GM18858 (cell line): Measurements from ENCODE around the gene MFSD1.

Experiments
- ATAC-seq: cut with Tn5 transposase; IDR thresholded peaks from one replicate; pipeline ENCODE4 v1.9.1; 2021; ENCODE audit not compliant: unreplicated experiment

The MFSD1 gene

DNA sequence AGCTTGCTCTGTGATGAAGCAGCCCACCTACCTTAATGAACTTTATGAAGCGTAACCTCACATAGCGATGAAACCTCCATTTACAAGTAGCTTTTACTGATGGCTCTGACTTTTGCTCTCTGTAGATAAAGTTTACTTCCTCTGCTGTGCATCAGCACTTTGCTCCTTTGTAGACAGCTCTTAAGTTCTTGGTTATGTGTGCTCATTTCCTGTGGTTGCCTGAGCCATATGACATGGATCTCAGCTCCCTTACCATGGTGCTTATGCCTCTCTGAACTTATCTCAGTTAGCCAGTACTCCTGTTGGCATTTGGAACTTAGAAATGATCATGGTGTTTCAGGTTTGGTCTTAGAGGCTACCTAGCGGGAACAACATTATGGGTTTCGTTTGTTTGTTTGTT is 7.8 kb downstream of the MFSD1 start:
- ATAC-seq, result no peak

DNA sequence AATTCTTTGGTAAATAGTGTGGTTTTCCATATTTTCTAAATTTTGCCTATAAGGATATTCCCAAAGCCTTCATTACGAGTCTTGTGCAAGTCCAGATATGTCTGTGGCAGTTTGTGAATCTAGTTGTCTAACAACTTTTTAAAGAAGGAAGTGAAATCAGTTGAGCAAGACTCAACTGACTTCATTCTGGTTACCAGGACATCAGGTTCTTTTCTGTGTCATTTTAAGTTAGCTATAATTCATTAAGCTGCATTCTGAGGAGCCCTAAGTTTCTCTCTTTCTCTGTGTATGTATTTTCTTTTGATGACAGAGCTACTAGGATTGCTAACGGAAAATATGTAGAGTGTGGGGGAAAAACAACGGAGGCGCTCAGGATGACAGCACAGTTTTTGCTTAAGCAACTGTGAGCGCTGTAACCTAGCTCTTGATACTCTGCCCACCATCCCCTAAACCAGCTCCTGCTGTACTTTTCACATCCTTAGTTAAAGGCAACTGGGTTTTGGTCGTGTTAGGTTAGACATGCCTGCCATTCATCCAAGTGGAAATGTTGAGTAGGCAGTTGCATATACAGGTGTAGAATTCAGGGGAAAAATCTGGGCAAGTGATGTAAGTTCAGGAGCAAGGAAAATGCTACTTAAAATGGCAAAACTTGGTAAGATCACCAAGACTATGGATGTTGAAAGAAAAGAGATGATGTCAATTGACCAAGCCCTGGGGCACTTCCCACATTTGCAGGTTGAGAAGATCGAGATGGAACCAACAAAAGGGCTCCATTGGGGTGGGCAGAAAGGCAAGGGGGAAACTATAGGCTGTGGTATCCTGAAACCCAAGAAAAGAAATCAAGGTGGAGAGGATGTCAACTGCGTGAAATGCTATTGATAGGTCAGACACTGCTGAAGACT is 9.2 kb downstream of the MFSD1 start:
- no peak for ATAC-seq

DNA sequence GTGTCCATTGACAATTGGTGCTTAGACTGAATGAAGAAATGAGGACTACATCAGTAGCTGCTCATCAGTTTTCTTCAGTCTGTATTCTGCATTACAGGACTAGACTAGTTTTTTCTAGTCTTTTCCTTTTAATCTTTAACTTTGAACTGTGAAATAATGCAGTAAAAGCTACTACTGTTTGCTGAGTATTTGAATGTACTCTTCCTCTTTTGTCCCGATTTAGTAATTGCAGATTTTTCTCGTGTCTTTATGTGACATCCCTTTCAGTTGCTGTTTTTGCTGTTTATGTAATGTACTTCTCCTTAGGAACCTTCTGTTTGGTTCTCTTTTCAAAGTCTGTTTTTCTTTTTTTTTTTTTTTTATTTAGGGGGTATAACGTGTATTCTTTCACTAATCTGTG is 17.4 kb downstream of the MFSD1 start:
- no peak for ATAC-seq

DNA sequence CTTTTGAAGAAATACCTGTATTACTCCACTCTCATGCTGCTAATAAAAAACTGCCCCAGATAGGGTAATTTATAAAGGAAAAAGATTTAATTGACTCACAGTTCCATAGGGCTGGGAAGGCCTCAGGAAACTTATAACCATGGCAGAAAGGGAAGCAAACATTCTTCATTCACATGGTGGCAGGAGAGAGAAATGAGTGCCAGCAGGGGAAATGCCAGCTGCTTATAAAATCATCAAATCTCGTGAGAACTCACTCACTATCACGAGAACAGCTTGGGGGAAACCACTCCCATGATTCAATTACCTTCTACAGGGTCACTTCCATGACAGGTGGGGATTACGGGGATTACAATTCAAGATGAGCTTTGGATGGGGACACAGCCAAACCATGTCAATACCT is 18.7 kb downstream of the MFSD1 start:
- ATAC-seq, result no peak

DNA sequence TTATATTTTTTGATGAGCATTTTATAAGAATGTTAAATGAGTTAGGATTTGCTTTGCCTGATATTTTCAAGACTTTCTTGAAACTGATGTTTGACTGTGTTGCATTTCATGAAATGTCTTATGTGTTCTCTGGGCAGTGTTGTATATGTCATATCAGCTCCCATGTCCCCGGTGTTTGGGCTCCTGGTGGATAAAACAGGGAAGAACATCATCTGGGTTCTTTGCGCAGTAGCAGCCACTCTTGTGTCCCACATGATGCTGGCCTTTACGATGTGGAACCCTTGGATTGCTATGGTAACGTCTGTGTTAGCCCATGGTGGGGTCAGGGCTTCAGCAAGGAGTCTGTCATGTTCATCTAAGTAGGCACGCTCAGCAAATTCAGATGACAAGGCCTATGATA is 20.0 kb downstream of the MFSD1 start:
- no peak for ATAC-seq

DNA sequence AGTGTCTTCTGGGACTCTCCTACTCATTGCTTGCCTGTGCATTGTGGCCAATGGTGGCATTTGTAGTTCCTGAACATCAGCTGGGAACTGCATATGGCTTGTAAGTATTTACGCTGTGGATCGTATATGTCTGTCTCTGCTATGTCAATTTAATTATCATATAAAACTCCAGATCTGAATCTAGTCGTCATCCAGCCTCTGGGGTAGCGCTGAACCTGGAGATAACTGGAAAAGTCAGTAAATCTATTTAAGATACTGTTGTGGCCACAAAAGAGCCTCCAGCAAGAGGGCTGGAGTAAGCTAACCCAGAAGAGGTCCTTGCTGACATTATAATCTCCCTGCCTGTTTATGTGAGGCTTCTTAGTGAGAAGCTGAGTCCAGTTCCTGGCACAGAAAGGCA is 21.6 kb downstream of the MFSD1 start:
- ATAC-seq, result no peak

DNA sequence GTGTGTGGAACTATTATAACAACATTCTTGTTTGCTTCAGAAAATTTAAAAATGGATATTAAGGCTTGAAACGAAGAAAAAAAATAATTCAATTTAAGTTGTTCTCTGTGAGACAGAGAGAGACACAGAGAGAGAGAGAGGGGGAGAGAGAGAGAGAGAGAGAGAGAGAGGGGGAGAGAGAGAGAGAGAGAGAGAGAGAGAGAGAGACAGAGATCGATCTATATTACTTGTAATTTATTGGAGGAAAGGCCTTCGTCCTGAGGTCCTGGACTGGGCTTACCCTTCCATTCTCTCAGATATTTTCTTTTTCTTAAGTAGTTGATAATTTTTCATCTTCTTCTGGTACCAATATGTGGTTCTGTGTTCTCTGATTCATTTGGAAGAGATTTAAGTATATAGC is 25.9 kb downstream of the MFSD1 start:
- ATAC-seq, result no peak

DNA sequence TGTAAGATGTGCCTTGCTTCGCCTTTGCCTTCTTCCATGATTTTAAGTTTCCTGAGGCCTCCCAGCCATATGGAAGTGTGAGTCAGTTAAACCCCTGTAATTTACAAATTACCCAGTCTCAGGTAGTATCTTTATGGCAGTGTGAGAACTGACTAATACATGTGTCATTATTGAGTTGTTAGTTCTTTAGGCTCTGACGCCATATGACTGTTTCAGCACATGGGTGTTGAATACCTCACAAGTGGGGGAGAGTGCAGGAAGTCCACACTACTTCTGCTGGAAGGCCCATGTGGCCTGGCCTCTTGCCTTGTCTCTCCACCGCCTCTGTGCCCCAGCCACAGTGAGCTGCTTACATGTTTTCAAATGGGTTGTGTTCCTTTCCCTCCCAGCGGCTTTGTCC is 28.5 kb downstream of the MFSD1 start:
- ATAC-seq, result no peak

DNA sequence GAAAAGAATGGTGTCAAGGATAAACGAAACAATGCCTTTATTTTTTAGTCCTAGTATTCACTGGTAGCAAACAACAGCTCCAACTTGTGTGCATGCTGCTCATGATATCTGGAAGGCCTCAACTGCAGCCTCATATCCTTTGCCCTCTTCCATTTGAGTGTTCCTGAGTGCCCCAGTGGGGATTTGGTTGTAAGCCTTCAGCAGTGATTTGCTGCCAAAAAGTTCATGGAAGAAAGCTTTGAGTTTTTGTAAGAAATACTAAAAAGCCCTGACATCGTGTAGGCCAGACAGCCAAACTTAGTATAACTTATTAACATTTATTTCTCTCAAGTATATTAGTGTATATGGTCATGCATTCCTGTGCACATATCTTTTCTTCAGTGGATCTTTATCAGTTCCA is 30.0 kb downstream of the MFSD1 start:
- ATAC-seq, result no peak

DNA sequence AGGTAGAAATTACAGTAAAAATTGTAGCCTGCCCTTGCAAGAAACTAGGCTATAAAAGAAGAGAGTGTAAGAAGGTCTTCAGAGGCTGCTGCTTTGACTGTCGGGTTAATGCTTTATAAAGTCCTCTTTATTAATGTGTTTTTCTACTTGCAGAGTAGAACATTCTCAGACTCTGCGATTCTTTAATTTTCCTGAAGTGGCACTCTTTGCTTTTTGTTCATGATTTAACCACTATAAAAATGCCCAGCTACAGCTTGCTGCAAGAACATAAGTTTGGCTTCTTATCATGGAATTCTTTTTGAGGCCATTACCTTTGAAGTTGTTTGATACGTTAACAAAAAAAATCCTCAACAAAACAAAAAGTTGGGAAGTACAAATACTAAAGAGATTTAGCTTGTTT is 33.8 kb downstream of the MFSD1 start:
- ATAC-seq, result no peak

DNA sequence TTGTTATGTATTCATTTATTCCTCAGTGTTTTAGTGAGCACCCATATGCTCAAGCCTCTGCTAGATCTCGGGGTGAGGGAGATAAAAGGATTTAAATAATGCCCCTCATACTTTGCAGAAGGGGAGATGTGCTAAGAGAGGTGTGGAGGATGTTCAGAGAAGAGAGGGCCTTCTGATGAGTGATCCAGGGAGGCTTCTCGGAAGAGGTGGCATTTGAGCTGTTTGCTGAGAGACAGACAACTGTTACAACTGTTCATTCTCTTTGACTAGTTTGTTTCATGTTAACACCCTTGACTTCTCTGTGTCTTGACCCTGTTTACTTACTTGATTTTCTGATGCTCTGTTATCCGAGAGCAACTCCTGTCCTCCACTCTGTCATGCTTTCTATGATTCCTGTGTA is 34.5 kb downstream of the MFSD1 start:
- no peak for ATAC-seq

DNA sequence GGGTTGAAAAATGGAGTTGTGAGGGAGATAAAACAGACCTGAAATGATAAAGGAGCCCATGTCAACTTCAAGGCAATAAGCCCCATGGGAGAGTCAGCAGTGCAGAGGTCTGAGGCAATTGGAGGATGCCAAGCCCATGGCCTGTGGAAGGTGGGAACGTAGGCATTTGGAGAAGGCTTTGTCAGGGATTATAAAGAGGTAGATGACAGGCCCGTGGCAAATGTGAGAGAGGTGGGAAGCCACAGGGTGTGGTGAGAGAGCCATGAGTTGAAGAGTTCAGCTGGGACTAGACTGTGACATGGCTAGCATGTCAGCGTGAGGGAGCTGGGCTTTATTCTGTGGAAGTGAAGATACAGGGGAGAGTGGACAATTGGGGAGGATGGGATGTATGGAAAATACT is 35.4 kb downstream of the MFSD1 start:
- no peak for ATAC-seq

DNA sequence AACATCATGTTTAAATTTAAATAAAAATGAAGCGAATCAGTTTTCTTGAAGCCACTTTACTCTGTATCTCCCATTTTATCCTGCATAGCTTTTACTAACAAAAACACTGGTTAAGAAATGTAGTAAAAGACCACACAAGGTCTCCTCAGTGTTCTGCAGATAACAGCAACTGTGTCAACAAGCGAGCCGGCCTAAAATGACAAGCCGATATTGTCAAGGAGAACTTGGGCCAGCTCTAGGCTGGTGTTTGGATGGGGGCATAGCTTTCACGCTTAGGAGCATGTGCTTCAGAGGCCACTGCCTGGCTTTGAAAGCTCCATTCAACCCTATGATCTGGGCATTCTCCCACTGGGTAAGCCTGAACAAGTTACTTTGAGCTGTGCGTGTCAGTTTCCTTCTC is 38.1 kb downstream of the MFSD1 start:
- ATAC-seq, result no peak

DNA sequence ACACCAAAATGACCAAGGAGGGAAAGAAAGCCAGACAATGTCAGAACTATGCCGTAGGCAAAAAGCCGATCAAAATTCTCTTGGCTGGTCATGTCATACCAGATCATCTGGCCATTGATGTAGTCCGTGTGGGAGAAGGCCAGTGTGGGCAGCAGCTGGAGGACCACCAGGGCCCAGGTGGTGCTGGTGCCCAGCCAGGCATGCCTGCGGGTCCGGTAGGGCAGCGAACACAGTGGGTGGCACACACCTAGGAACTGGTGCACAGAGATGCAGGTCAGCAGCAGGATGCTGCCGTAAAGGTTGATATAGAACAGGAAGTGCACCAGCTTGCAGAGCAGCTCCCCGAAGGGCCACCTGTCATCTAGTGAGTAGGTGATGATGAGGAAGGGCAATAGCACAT is 39.5 kb downstream of the MFSD1 start:
- ATAC-seq, result no peak

DNA sequence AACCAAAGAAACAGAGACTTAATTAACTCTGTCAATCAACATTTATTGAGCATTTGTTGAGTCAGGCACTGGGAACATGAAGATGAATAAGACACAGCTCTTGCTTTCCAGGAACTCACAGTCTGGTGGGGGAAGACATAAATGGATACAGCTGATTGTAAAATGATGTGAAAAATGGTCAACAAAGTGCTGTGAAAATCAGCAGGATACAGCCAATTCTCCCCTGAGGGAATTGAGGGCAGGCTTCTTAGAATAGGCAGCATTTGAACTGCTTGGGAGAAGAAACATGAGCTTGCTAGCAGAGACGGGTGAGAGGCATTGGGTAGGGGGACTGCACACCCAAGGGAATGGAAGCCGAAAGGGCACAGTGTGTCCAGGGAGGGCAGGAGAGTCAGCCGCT is 41.1 kb downstream of the MFSD1 start:
- no peak for ATAC-seq

DNA sequence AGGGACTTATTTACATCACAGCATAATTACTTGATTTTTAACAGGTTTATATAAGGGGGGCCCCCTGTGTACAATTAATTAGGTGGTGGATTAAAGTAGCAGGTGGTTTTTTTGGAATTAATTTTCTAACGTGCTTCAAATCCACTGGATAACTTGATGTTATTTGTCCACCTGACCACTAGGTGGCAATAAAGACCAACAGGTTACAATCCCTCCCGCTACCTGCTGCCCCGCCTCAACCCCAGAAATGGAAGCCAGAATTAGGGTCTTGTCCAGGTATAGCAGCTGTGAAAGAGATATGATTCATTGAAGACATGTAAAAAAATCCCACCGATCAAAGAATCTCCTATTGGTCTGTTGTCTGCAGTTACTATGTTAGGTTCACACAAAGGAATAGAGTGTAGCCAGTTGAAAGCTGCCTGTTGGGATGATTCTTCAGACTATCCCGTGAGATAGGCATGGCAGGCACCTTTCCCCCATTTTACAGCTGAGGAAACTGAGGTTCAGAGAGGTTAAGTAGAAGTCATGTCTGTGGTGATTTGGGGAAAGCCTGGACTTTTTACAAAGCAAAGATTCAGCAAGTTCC is 44.0 kb downstream of the MFSD1 start:
- peak; percentile 41 for ATAC-seq

DNA sequence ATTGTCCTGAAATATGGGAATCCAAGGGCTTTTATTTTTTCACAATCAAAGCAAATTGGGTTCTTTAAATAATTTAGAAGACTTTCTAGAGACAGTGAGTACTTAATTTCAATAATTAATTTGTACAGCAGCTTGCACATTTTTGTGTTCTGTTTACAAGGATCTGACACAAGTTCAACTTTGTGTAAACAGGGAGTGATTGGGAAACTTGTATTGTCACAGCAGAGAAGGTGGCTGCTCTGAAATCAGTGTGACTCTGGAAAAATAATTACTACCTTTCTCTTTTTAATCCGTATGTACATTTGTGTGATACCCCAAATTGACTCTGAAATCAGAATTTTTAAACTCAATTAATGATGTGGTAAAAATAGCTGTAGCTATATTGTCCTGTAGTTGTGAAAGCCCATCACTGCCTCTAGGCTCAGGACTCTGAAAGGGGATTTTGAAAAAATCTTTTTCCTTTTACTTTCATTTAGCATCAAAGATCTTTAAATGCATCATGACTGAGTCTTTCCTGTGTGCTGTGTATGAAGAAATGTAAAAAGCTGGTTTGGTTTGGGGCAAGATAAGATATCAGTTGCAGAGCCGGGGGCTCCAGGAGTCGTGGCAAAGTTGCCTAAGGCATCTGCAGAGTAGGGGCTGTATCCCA is 45.1 kb downstream of the MFSD1 start:
- peak; percentile 97 for ATAC-seq

DNA sequence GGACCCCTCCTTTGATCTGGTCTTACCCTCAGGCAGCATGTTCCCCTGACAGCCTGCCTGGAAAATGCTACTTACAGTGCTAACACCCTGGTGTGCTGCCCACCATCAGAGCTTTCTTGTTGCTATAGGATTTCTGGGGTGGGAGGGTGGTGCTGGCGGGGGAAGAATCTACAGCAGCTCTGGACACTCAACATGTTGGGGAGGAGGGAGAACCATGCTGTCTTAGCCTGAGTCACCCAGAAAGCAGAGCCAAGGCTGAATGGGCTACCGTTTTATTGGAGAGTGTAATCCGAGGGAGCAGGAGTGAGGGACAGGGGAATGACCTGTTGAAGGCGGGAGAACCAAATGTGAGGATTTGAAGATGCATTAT is 45.6 kb downstream of the MFSD1 start:
- peak; percentile 26 for ATAC-seq

DNA sequence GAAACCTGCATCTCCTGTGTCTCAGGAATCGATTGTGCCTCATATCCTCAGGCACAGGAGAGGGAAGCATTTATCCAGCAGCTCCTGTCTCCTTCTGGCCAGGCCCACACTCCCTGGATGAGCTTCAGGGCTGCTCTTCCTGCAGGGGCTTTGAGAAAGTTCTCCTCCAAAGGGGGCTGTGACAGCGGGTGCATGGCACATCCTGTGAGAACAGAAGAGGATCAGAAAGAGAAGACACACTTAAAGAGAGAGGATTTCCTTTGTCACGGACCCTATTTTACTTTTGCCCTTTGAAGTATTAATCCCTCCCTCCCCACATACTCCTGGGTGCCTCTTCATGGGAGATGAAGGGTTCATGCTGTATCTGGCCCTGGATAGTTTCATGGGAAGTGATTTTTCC is 46.0 kb downstream of the MFSD1 start:
- ATAC-seq, result no peak

DNA sequence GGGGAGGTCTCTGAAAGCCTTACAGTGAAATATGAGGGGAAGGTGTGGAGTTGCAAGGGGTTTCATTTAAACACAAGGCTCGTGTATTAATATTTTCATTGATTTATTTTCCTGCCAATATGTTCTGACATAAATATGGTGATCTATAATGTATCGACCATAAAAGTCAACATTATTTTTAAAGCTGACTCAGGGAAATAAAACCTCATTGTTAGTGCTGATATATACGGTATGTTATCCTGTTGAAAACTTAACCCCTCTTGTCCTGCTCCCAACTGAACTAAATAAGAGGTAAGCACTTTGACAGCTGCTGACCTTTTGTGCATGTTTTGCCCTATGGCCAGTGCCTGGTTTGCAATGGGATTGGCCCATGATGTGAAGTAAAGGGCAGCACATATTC is 47.9 kb downstream of the MFSD1 start:
- no peak for ATAC-seq

DNA sequence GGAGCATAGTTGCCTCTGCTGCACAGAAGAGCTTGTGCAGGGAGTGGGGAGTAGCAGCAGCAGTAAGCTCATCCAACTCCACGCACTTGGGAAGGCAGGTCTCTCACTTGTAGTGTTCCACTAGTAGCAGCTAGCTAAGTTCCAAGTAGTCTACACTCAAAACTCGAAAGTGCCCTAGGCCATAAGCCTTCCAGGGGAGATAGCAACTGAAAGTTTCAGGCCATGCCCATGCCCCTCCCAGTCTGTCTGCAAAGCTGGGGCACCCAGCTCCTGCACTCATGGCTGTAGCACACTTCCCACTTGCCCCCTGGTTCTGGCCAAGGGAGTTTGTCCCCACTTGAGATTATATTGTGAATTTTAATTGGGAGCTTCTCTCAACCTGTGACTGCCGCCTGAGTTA is 57.5 kb downstream of the MFSD1 start:
- ATAC-seq, result no peak

DNA sequence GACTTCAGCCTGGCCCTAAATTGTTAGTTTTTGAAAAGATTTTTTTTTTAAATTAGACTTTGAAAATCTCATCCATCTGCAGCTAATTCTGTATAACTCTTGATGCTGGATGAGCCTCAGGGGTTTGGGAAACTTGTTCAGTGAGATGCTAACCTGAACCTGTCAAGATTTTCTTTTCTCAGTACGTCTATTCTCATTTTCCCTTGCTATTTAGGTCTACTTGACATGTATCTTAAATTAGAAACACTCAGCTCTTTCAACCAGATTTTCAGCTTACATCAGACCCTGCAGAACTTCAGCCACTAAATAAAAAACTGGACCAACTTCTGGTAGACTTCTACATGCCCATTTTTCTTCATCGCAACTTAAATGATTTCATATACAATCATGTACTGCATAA is 61.4 kb downstream of the MFSD1 start:
- no peak for ATAC-seq
